Keratinocyte (primary cell): ENCODE results near the gene BMP3. TPM values are rescaled to one million over a fixed set of nuclear protein-coding genes. Genes with fewer than 3 reads are reported as not detected.

Source experiments
- DNase-seq: peaks from one replicate; pipeline ENCODE4 v3.0.0-alpha.2; 2011; ENCODE audit warnings: low read depth, missing footprints, low spot score
- FAIRE-seq: peaks from 2 replicates; lab custom pipeline; 2011; peaks lifted over from hg19 to GRCh38; lab: Jason Lieb, UNC
- H2AFZ ChIP-seq: 2 replicates; pipeline ENCODE4 v1.6.0; 2012; ENCODE audit warnings: low read length, control low read depth, inconsistent platforms; ENCODE audit not compliant: control insufficient read depth
- H3K27ac ChIP-seq: 2 replicates; pipeline ENCODE4 v1.5.1; 2011; ENCODE audit warnings: low read length; ENCODE audit not compliant: control insufficient read depth, insufficient read depth
- H3K27me3 ChIP-seq: 3 replicates; pipeline ENCODE4 v1.6.0; 2011; ENCODE audit warnings: low read length; ENCODE audit not compliant: control insufficient read depth, insufficient read depth; ENCODE audit errors: extremely low read depth
- H3K36me3 ChIP-seq, 2 experiments: 2 replicates in 1 of 2; 3 replicates in 1 of 2; pipeline ENCODE4 v1.5.1; 2011; ENCODE audit warnings: low read length in 2 of 2, mild to moderate bottlenecking in 1 of 2; ENCODE audit not compliant: control insufficient read depth in 2 of 2, insufficient read depth in 2 of 2; ENCODE audit errors: extremely low read depth in 1 of 2
- H3K4me1 ChIP-seq: 3 replicates; pipeline ENCODE4 v1.5.1; 2011; ENCODE audit warnings: low read length; ENCODE audit not compliant: control insufficient read depth, insufficient read depth; ENCODE audit errors: extremely low read depth
- H3K4me2 ChIP-seq: 3 replicates; pipeline ENCODE4 v1.6.0; 2011; ENCODE audit warnings: low read depth, low read length; ENCODE audit not compliant: control insufficient read depth, insufficient read depth; ENCODE audit errors: extremely low read depth
- H3K4me3 ChIP-seq, 3 experiments: fragments of 200-600 bp in 1 of 3; sonication (generic) in 1 of 3; 2 replicates in 2 of 3; 3 replicates in 1 of 3; pipeline ENCODE4 v1.5.1; 2011 to 2016; ENCODE audit warnings: low read length in 3 of 3, mild to moderate bottlenecking in 3 of 3, control low read depth in 2 of 3, inconsistent platforms in 1 of 3, low read depth in 1 of 3, mixed read lengths in 1 of 3, mixed run types in 1 of 3, moderate library complexity in 1 of 3; ENCODE audit not compliant: control insufficient read depth in 2 of 3, insufficient read depth in 2 of 3; ENCODE audit errors: extremely low read depth in 1 of 3
- H3K79me2 ChIP-seq: 2 replicates; pipeline ENCODE4 v1.6.0; 2012; ENCODE audit warnings: low read length; ENCODE audit not compliant: control insufficient read depth, insufficient read depth
- H3K9ac ChIP-seq: 3 replicates; pipeline ENCODE4 v1.6.0; 2011; ENCODE audit warnings: low read length; ENCODE audit not compliant: control insufficient read depth, insufficient read depth; ENCODE audit errors: extremely low read depth
- H3K9me1 ChIP-seq: 3 replicates; pipeline ENCODE4 v1.6.0; 2011; ENCODE audit warnings: low read length; ENCODE audit not compliant: control insufficient read depth, insufficient read depth; ENCODE audit errors: extremely low read depth
- H3K9me3 ChIP-seq: 2 replicates; pipeline ENCODE4 v1.5.1; 2012; ENCODE audit warnings: low read depth, low read length; ENCODE audit not compliant: control insufficient read depth
- H4K20me1 ChIP-seq: 3 replicates; pipeline ENCODE4 v1.6.0; 2011; ENCODE audit warnings: low read length; ENCODE audit not compliant: control insufficient read depth, insufficient read depth; ENCODE audit errors: extremely low read depth
- EZH2 ChIP-seq: IDR thresholded peaks from one replicate; pipeline ENCODE4 v1.6.1; 2012; ENCODE audit warnings: inconsistent platforms, mild to moderate bottlenecking, low read length, moderate library complexity
- dilution Hi-C: fragments of 300-500 bp; cut with MboI; formaldehyde crosslinking; loops from one replicate; pipeline ENCODE4 v1.7.0; 2020; ENCODE audit warnings: low sequenced_read_pairs; ENCODE audit not compliant: extremely low pct_ligation_motif_present
- polyA plus RNA-seq, 5 experiments: library from polyadenylated mRNA; depleted of rRNA in 3 of 5; stranded (reverse) in 3 of 5; stranded (forward) in 1 of 5; unstranded in 1 of 5; fragments of >200 nt; gene quantifications; 1 replicate in 1 of 5; 2 replicates in 3 of 5; 3 replicates in 1 of 5; pipeline versions ENCODE4 v1.2.1 to v1.2.3, GENCODE V29; 2011 to 2012; ENCODE audit warnings: missing spikeins in 2 of 5, low read depth in 1 of 5, low replicate concordance in 1 of 5
- TF ChIP-seq, protein P1 (sequence below), 3 experiments: IDR thresholded peaks in 1 of 3; conservative IDR thresholded peaks in 1 of 3; optimal IDR thresholded peaks in 1 of 3; 2 replicates in 2 of 3; 3 replicates in 1 of 3; pipeline versions ENCODE3 to v1.5.1; 2011; ENCODE audit warnings: low read length in 3 of 3, mild to moderate bottlenecking in 3 of 3, moderate library complexity in 2 of 3, control low read depth in 1 of 3, inconsistent platforms in 1 of 3; ENCODE audit not compliant: insufficient read depth in 2 of 3; ENCODE audit errors: extremely low read depth in 1 of 3

The BMP3 gene
- polyA plus RNA-seq, 1 donor (not counting 4 experiments of a cell fraction or from before 2014, with no cell fraction given): not detected

DNA sequence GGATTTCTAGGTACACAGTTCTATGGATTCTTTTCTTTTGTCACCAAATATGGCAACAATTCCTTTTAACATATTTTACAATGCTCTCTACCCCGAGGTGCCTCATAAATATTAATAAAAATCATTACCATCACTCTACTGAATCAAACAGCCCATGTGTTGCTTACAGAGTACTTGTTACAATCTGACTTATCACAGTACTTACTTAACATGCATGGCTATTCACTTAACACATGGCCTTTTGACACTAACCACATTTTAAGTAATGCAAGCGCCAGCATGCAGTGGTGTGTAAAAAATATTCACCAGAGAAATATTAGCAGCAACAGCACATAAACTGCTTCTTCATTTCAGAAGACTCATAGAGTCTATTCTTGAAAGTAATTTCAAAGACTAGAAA, 64.9 kb downstream of the BMP3 start:
- Histone ChIP-seq H2AFZ (no peak overlapping the region), H3K4me2 (no peak overlapping the region), H3K9ac (no peak overlapping the region), H4K20me1 (no peaks in the 10 kb centered on the region), H3K9me1 (no peaks in the 10 kb centered on the region), H3K4me3 (no peak overlapping the region), H3K27me3 (no peaks in the 10 kb centered on the region), H3K9me3 (no peaks in the 10 kb centered on the region), H3K4me1 (no peaks in the 10 kb centered on the region), H3K27ac (no peak overlapping the region), H3K36me3 (no peaks in the 10 kb centered on the region), H3K79me2 (no peaks in the 10 kb centered on the region)
- TF ChIP-seq, protein P1, sequence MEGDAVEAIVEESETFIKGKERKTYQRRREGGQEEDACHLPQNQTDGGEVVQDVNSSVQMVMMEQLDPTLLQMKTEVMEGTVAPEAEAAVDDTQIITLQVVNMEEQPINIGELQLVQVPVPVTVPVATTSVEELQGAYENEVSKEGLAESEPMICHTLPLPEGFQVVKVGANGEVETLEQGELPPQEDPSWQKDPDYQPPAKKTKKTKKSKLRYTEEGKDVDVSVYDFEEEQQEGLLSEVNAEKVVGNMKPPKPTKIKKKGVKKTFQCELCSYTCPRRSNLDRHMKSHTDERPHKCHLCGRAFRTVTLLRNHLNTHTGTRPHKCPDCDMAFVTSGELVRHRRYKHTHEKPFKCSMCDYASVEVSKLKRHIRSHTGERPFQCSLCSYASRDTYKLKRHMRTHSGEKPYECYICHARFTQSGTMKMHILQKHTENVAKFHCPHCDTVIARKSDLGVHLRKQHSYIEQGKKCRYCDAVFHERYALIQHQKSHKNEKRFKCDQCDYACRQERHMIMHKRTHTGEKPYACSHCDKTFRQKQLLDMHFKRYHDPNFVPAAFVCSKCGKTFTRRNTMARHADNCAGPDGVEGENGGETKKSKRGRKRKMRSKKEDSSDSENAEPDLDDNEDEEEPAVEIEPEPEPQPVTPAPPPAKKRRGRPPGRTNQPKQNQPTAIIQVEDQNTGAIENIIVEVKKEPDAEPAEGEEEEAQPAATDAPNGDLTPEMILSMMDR (optimal IDR thresholded peaks at IDR 0.05 in 1 of 3, IDR thresholded peaks at IDR 0.05 in 1 of 3, conservative IDR thresholded peaks at IDR 0.05 in 1 of 3; ENCODE audit: extremely low read depth in 1 of 3, insufficient read depth in 2 of 3, low read length in 3 of 3): no peak
- TF ChIP-seq EZH2: no peak
- dilution Hi-C loops: no loop called here
- DNase-seq (no peak), FAIRE-seq (no peak)

- DNase-seq (no peak), FAIRE-seq (no peak)
- H3K9me3 ChIP-seq: no peaks in the 10 kb centered on the region
- H4K20me1 ChIP-seq: no peaks in the 10 kb centered on the region
- no peak overlapping the region for H2AFZ ChIP-seq
- no peaks in the 10 kb centered on the region for H3K4me1 ChIP-seq
- dilution Hi-C loops: no loop called here
- H3K36me3 ChIP-seq: no peaks in the 10 kb centered on the region
- H3K9ac ChIP-seq: no peak overlapping the region
- no peak overlapping the region for H3K27ac ChIP-seq
- H3K4me2 ChIP-seq: no peak overlapping the region
- H3K9me1 ChIP-seq: no peaks in the 10 kb centered on the region
- no peak overlapping the region for H3K4me3 ChIP-seq
- no peaks in the 10 kb centered on the region for H3K79me2 ChIP-seq
- no peak for TF ChIP-seq EZH2
- TF ChIP-seq, protein P1 (optimal IDR thresholded peaks at IDR 0.05 in 1 of 3, IDR thresholded peaks at IDR 0.05 in 1 of 3, conservative IDR thresholded peaks at IDR 0.05 in 1 of 3; ENCODE audit: extremely low read depth in 1 of 3, insufficient read depth in 2 of 3, low read length in 3 of 3): no peak
- no peaks in the 10 kb centered on the region for H3K27me3 ChIP-seq
These were observed 66.1 kb downstream of the BMP3 start for GRCh38 chr4:81096566-81096965.
